ENCODE results near the gene ACP1.

The ACP1 gene

GRCh38 chr2:282371-283263, 17.9 kb downstream of the ACP1 start:
- DNase-seq: no peak

GRCh38 chr2:283996-284794, 19.4 kb downstream of the ACP1 start:
- DNase-seq: no peak

- no peak for DNase-seq
Observed at GRCh38 chr2:284896-285492, 20.2 kb downstream of the ACP1 start.

- no peak for DNase-seq
Observed at GRCh38 chr2:285531-285930, 20.8 kb downstream of the ACP1 start.

GRCh38 chr2:286035-286434, 21.3 kb downstream of the ACP1 start:
- no peak for DNase-seq

GRCh38 chr2:286774-287392, 22.1 kb downstream of the ACP1 start:
- DNase-seq: no peak

GRCh38 chr2:287471-287885, 22.7 kb downstream of the ACP1 start:
- no peak for DNase-seq

- DNase-seq: no peak
Observed at GRCh38 chr2:287911-288757, 23.4 kb downstream of the ACP1 start, which contains the start of gene ALKAL2. Gene ALKAL2, minus strand, starts transcription at chr2:288091. Its CDS starts 256 bp downstream, at chr2:287835.

- DNase-seq: no peak
Observed at GRCh38 chr2:288758-289361, 24.1 kb downstream of the ACP1 start.

GRCh38 chr2:289362-290089, 24.8 kb downstream of the ACP1 start:
- DNase-seq: no peak

GRCh38 chr2:290090-290722, 25.5 kb downstream of the ACP1 start:
- DNase-seq: no peak

GRCh38 chr2:295090-295489, 30.3 kb downstream of the ACP1 start:
- DNase-seq: no peak

- no peak for DNase-seq
Observed at GRCh38 chr2:296354-296753, 31.6 kb downstream of the ACP1 start.

GRCh38 chr2:305366-305765, 40.6 kb downstream of the ACP1 start:
- no peak for DNase-seq

GRCh38 chr2:309148-309953, 44.6 kb downstream of the ACP1 start:
- DNase-seq: no peak

GRCh38 chr2:309954-310510, 45.3 kb downstream of the ACP1 start:
- no peak for DNase-seq

- DNase-seq: no peak
Observed at GRCh38 chr2:310994-311393, 46.2 kb downstream of the ACP1 start.

GRCh38 chr2:313991-314390, 49.2 kb downstream of the ACP1 start:
- no peak for DNase-seq

All from DMS 273 treated with DMSO at 0.1 percent for 48 hours (cell line).